Upper lobe of left lung (tissue), 4 donors: ENCODE results near the gene ICE1.

Experiments
- EP300 ChIP-seq, 4 donors: sonication (generic); formaldehyde crosslinking; IDR thresholded peaks; one replicate each; pipeline ENCODE4 v1.5.1; 2017; ENCODE audit warnings: antibody characterized with exemption in 4 of 4, control low read depth in 2 of 4
- POLR2A ChIP-seq, 4 donors: fragments of 450-650 bp; IDR thresholded peaks; one replicate each; pipeline ENCODE4 v1.5.1; 2016 to 2017; ENCODE audit warnings: antibody characterized with exemption in 4 of 4, mild to moderate bottlenecking in 2 of 4
- POLR2AphosphoS5 ChIP-seq, 2 donors: sonication (generic); formaldehyde crosslinking; IDR thresholded peaks; one replicate each; pipeline ENCODE4 v1.5.1; 2017; ENCODE audit warnings: antibody characterized with exemption in 2 of 2
- TF ChIP-seq, protein P1 (sequence below), 6 experiments: fragments of 450-650 bp in 4 of 6; fragments of 200-600 bp in 2 of 6; sonication (generic) in 2 of 6; IDR thresholded peaks; one replicate each; pipeline ENCODE4 v1.5.1; 2016 to 2019; ENCODE audit warnings: antibody characterized with exemption in 6 of 6

DNA sequence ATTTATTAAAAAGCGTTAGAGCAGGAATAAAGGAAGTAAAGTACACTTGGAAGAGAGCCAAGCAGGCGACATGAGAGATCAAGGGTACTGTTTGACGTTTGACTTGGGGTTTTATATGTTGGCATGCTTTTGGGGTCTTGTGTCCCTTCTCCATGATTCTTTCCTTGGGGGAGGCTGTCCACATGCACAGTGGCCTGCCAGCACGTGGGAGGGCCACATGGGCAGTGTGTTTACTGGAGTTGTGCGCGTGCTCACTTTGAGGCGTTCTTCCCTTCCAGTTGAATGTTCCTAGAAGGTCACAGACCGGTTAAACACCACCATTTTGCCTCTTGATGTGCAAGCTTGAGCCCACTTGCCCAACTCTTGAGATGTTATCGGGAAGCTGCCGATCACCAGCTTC, 49.5 kb upstream of the ICE1 start:
- TF ChIP-seq, protein P1, sequence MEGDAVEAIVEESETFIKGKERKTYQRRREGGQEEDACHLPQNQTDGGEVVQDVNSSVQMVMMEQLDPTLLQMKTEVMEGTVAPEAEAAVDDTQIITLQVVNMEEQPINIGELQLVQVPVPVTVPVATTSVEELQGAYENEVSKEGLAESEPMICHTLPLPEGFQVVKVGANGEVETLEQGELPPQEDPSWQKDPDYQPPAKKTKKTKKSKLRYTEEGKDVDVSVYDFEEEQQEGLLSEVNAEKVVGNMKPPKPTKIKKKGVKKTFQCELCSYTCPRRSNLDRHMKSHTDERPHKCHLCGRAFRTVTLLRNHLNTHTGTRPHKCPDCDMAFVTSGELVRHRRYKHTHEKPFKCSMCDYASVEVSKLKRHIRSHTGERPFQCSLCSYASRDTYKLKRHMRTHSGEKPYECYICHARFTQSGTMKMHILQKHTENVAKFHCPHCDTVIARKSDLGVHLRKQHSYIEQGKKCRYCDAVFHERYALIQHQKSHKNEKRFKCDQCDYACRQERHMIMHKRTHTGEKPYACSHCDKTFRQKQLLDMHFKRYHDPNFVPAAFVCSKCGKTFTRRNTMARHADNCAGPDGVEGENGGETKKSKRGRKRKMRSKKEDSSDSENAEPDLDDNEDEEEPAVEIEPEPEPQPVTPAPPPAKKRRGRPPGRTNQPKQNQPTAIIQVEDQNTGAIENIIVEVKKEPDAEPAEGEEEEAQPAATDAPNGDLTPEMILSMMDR (IDR thresholded peaks at IDR 0.05) = no peak
- TF ChIP-seq POLR2A (IDR thresholded peaks at IDR 0.05) = no peak
- TF ChIP-seq POLR2AphosphoS5 (IDR thresholded peaks at IDR 0.05) = no peak
- TF ChIP-seq EP300 (IDR thresholded peaks at IDR 0.05) = no peak
